GM19025 (cell line): ENCODE measurements around the gene PANX2.
"Not testable (repeated sequence)": the region's sequence is repeated elsewhere in the genome, so short reads cannot be mapped to it uniquely, and the experiment has no call there.

Experiments
- ATAC-seq: cut with Tn5 transposase; IDR thresholded peaks from one replicate; pipeline ENCODE4 v1.9.1; 2021; ENCODE audit warnings: mild to moderate bottlenecking, low read depth, moderate library complexity; ENCODE audit not compliant: unreplicated experiment

PANX2 gene

DNA sequence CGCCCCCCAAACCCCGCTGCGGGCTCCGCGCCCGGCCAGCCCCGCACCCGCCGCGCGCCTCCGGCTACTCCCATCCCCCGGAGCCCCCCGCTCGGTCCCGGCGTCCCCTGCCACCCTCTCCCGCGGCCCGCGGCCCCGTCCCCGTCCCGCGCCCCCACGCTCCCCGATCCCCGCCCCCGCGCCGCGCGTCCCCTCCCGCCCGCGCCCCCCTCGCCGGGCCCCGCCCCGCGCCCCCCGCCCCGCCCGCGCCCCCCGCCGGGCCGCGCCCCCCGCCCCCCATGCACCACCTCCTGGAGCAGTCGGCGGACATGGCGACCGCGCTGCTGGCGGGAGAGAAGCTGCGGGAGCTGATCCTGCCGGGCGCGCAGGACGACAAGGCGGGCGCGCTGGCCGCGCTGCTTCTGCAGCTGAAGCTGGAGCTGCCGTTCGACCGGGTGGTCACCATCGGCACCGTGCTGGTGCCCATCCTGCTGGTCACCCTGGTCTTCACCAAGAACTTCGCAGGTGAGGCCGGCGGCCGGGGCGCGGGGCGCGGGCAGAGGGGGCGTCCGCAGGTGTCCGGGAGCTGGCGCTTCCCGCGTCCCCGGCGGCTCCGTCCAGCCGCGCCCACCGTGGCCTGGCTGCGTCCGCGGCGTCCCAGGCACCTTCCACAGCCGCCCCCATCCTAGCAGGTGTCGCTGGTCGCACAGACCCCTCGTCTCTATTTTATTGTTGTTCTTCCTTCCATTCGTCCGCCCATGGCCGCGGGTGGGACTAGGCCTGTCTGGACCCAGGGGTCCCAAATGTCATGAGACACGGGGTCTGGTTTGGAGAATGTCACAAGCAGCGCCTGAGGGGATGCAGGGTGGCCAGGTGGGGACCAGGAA is at the start of gene PANX2:
PANX2 (plus strand) TSS at position 279 of the 866 bp plus-strand sequence; CDS start at position 279, 0 bp downstream.
- no peak for ATAC-seq

DNA sequence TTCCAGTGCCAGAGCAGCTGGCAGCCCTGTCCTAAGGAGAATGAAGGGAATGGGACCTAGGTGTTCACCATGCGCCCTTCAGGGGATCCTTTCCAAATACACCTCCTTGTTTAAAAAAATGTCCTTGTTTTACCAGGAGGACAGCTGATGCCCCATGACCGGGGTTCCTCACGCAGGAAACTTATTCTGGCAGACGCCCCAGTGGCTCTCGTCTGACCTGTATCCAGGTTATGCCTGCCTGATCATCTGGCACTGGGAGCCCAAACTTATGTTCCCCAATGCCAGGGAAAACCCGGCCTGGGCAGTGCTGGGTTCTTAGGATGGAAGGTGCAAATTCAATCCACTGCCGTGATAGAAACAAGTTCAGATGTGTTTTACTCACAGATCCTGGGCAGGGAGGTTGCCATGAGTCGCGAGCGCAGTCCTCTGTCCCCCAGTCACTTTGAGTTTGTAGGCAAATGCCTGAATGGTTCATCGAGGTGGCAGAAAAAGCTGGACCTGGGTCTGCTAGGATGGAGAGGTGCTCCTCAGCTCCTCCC is 49.3 kb upstream of the PANX2 start:
- ATAC-seq: no peak

- ATAC-seq: no peak
These were observed 47.4 kb upstream of the PANX2 start for GRCh38 chr22:50123119-50123518.

DNA sequence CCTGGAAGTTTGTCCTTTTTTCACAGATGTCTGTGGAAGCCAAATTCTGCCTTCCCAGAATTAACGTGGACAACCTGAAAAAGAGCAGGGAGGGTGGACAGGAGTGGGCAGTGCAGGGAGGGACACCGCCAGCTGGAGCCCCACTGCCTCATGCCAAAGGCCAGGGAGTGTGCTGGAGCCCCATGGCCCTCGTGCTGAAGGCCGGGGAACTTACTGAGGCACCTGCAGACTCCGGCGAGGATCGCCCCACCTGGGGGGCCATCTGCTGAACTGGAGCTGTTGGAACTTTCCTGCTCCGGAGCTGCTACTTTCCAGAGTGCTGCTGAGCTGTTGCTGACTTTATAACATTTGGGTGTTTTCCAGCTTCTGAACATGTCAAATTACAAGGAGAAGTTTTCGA is 45.5 kb upstream of the PANX2 start:
- no peak for ATAC-seq

DNA sequence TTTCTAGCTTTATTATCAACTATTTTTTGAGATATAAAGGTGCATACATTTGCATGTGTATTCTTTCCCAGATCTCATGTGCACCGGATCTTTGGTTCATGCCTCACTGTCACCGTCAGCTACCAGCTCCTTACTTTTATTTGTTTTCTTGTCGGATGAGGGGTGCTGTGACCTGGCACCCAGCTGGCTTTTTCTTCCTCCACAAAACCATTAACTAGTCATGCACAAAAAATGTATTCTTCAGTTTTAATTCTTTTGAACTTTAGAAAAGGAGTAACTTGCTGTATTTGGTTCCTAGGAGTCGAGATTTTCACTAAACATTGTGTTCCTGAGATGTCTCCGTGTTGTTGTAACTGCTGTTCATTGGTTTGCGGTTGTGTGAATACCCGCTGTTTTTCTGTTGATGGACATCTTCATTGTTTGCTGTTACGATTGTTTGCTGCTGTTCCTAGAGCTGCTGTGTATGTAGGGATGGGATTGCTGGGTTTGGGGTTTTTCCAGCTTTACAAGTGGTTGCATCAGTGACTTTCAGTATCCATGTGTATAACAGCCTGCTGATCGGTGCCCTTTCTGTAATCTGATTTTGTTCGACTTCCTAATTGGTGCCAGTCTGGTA is 41.3 kb upstream of the PANX2 start:
- no peak for ATAC-seq

GRCh38 chr22:50131894-50132293 is 38.6 kb upstream of the PANX2 start:
- ATAC-seq: no peak

GRCh38 chr22:50134481-50134880 is 36.0 kb upstream of the PANX2 start:
- no peak for ATAC-seq

DNA sequence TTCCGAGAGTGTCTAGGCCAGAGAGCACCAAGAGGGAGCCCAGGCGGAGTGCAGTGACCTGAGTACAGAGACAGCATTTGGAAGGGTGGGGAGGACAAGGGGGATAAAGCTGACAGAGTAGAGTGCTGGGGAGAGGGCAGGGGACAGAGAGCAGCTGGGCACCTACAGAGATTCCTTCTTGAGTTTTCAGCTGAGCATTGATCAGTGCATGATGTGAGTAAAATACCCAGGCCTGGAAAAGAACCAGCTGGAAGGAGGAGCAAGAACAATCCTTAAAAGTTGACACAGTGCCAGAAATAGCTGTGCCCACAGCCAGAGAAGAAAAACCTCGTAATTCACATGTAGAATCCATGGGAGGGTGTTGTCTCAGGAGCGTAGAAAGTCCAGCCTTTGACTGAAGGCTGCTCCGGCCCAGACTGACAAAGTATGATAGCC is 33.9 kb upstream of the PANX2 start:
- no peak for ATAC-seq

DNA sequence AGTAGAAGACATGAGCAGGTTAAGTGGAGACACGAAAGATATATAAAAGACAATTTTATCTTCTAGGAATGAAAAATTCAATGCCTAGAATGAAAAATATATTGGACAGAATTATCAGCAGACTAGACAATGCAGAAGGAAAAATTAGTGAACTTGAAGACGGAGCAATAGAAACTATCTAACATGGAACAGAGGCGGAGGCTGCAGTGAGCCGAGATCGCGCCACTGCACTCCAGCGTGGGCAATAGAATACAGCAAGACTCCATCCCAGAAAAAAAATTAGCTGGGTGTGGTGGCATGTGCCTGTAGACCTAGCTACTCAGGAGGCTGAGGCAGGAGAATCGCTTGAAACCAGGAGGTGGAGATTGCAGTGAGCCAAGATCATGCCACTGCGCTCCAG is 33.3 kb upstream of the PANX2 start:
- ATAC-seq: not testable (repeated sequence)

DNA sequence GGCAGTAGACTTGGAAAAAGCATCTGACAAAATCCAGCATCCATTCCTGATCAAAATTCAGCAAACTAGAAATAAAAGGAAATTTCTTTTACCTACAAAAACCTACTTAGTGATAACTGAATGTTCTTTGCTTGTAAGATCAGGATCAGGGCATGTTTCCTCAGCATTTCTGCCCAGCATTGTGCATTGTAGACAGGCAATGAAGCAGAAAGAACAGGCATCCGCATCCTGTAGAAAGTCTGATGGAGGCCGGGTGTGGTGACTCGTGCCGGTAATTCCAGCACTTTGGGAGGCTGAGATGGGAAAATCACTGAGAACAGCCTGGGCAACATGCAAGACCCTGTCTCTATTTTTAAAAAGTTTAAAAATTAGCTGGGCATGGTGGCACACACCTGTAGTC is 32.5 kb upstream of the PANX2 start:
- no peak for ATAC-seq

DNA sequence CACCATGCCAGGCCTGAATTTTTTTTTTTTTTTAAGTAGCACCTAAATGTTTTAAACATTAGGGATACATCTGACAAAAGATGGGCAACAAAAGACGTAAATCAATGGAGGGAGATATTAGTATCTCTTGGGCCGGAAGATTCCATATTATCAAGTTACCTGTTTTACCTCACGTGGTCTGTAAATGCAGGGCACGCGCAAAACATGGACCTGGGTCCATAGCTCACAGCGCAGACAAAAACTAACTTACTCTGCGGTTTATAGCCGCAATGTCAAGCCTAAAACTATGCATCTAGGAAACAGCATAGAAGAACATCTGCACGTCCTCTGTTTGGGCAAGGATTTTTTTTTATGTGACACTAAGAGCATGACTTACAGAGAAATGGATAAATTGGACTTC is 31.5 kb upstream of the PANX2 start:
- ATAC-seq: no peak

DNA sequence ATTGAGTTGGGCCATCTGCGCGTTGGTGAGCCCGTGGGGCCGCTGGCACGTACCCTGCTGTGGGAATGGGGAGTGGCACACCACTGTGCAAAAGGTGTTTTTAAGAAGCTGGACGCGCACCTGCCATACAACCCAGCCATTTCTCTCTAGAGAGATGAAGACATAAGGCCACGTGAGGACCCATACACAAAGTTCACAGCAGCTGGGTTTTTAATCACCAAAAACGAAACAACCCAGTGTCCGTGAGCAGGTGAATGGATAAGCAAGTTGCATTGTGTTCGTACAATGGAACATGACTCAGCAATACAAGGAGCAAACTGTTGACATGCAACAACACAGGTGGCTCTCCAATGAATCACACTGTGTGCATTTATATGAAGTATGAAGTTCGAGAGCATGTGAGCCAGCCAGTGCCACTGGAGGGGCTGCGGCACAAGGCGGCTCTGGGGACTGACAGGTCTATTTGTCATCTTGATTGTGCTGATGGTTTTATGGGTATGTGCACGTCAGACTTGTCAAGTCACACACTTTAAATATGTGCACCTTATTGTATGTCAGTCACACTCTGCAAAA is 30.6 kb upstream of the PANX2 start:
- ATAC-seq: no peak

- no peak for ATAC-seq
These were observed 29.9 kb upstream of the PANX2 start for GRCh38 chr22:50140615-50141014.

GRCh38 chr22:50141462-50141861 is 29.1 kb upstream of the PANX2 start:
- ATAC-seq: no peak

DNA sequence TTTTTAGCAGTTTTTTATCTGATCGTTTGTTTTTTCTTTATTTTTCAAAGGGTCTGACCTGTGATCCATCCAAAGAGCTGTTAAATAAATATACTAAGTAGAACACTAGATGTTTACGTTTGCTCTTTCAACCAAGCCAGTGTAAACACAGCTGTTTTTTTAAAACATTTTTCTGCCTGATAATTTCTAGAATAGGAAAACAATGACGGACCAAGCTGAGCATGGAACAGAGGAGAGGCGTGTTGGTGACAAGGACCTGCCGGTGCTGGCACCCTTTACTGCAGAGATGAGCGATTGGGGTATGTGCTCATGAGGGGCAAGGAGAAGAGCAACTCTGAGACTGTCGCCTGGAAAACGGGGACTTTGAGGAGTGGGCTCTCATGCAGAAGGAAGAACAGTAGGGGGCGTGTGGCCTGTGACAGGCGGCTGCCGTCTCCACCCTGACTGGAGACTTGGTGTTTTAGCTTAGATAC is 28.6 kb upstream of the PANX2 start:
- no peak for ATAC-seq

DNA sequence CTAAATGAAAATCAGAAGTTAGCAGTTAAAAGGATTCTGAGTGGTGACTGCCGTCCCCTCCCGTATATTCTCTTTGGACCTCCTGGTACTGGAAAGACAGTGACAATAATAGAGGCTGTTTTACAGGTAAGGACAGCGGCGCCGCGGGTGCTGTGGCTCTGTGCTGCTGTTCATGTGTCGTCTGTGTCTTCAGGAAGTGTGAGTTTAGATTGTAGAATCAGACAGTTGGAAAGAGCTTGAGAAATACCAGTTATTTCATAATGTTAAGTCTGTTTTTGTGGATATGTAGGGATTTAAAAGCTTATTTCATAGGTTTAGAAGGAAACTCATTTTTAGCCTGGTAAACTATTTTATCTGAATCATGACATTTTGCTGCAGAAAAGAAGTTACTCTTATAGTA is 27.4 kb upstream of the PANX2 start:
- ATAC-seq: no peak

DNA sequence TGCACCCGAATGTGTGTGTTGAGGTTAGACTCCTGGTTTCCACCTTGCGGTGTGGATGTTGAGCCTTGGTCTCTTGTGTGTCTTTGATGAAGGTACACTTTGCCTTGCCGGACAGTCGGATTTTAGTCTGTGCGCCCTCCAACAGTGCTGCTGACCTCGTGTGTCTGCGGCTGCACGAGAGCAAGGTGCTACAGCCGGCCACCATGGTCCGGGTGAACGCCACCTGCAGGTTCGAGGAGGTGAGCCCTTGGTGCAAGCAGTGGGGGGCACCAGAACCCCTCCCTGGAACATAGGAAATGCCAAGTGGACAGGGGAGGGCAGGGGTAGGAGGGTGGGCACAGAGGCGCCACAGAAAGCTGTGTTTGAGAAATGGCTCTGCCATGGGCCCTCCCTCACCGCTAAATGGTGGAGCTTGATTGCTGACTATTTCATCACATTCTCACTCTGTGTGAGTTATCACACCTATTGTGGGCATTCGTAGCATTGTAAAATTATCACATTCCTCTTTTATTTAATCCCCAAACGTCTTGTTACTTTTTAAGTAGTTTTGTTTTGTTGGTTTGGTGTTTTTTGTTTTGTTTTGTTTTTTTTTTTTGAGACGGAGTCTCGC is 26.4 kb upstream of the PANX2 start:
- no peak for ATAC-seq

DNA sequence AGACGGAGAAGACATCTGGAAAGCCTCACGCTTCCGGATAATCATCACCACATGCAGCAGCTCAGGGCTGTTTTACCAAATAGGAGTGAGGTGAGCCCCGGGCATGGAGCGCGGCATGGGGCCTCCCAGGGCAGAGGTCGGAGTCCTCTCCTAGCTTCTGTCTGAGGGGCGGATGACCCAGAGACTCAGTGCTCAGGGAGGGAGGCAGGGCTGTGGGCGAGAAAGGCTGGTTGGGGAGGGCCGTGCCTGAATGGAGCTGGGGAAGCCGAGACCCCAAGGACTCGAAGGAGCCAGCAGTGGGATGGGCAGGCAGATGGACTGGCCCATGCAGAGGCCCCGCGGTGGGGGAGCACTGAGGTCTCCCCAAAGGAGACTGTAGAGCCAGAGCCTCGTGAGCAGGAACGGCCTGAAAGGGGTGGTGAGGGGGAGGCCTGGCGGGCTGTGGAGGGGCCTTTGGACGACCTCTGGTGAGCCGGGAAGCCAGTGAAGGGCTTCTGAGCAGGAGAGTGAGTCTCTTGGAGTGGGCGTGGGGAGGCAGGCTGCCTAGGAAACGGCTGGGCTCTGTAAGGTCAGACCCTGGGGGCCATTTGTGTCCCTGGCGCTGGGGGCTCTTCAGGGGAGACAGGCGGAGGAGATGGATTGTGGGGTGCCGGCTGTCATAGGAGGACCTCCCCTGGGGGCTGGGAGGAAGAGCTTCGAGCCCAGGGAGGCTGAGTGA is 24.7 kb upstream of the PANX2 start:
- ATAC-seq: no peak

DNA sequence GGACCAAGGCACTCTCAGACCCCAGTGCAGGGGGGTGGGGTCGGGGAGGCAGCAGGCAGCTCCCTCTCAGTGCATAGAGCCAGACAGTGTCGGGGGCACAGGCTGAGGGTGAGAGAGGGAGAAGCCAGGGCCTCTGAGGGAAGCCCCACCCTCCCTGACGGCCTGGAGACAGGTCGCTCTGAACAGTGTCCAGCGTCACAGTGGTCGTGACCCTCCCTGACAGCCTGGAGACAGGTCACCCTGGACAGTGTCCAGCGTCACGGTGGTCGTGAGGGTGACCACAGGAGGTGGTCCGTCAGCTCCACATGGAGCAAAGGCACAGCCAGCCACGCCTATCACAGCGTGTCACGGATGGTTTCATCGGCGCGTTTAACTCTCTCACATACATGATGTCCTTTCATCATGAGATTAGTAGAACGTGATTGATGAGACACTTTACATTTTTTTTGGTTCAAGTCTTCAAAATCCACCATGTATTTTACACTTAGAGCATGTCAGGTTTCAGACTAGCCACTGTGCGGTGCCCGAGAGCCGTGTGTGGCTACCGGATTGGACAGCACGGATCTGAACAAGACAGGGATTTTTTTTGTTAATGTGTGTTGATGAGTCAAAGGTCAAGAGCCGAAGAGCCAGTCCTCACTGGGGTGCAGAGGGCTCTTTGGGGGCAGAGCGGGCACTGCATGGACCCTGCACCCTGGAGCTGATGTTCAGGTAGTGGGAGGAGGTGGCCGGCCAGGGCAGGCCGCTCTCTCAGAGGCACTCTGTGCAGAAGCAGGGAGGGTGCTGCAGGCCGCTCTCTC is 23.9 kb upstream of the PANX2 start:
- ATAC-seq: no peak
